KMS-11 (cell line): ENCODE data around the gene RAB11FIP4.

Experiments used
- H2AFZ ChIP-seq: fragments of 200-600 bp; sonication (generic); 2 replicates; pipeline ENCODE4 v1.6.1; 2016; ENCODE audit warnings: antibody characterized with exemption, mixed run types, low read depth
- H3K27ac ChIP-seq: fragments of 200-600 bp; sonication (generic); 2 replicates; pipeline ENCODE4 v1.6.1; 2016; ENCODE audit warnings: mild to moderate bottlenecking, mixed run types
- H3K27me3 ChIP-seq: fragments of 200-600 bp; sonication (generic); 2 replicates; pipeline ENCODE4 v1.6.1; 2017; ENCODE audit warnings: mild to moderate bottlenecking, low read depth, mixed run types, moderate library complexity; ENCODE audit not compliant: insufficient read depth
- H3K36me3 ChIP-seq: fragments of 200-600 bp; sonication (generic); 2 replicates; pipeline ENCODE4 v1.6.1; 2017; ENCODE audit warnings: mild to moderate bottlenecking, mixed run types; ENCODE audit not compliant: insufficient read depth
- H3K4me1 ChIP-seq: fragments of 200-600 bp; sonication (generic); 2 replicates; pipeline ENCODE4 v1.6.1; 2016; ENCODE audit warnings: mild to moderate bottlenecking, low read depth, mixed run types; ENCODE audit not compliant: poor library complexity, severe bottlenecking
- H3K4me2 ChIP-seq: fragments of 200-600 bp; sonication (generic); 2 replicates; pipeline ENCODE4 v1.7.0; 2016; ENCODE audit warnings: mild to moderate bottlenecking, mixed run types
- H3K4me3 ChIP-seq: fragments of 200-600 bp; sonication (generic); IDR thresholded peaks from 2 replicates; pipeline ENCODE4 v1.6.1; 2017; ENCODE audit warnings: low read depth, low read length, mixed read lengths; ENCODE audit not compliant: insufficient read depth
- H3K79me2 ChIP-seq: fragments of 200-600 bp; sonication (generic); 2 replicates; pipeline ENCODE4 v1.6.1; 2016; ENCODE audit warnings: low read depth, mixed run types; ENCODE audit not compliant: insufficient read depth
- H3K9ac ChIP-seq: fragments of 200-600 bp; sonication (generic); 2 replicates; pipeline ENCODE4 v1.6.1; 2016; ENCODE audit warnings: mild to moderate bottlenecking, mixed run types
- H4K20me1 ChIP-seq: fragments of 200-600 bp; sonication (generic); 2 replicates; pipeline ENCODE4 v1.6.1; 2016; ENCODE audit warnings: mild to moderate bottlenecking, mixed run types; ENCODE audit not compliant: insufficient read depth
- TF ChIP-seq, protein P1 (sequence below): fragments of 200-600 bp; sonication (generic); conservative IDR thresholded peaks from 2 replicates; pipeline ENCODE4 v1.6.1; 2017; ENCODE audit warnings: low read depth, mild to moderate bottlenecking, antibody characterized with exemption, low read length, moderate library complexity, mixed read lengths

Gene RAB11FIP4

DNA sequence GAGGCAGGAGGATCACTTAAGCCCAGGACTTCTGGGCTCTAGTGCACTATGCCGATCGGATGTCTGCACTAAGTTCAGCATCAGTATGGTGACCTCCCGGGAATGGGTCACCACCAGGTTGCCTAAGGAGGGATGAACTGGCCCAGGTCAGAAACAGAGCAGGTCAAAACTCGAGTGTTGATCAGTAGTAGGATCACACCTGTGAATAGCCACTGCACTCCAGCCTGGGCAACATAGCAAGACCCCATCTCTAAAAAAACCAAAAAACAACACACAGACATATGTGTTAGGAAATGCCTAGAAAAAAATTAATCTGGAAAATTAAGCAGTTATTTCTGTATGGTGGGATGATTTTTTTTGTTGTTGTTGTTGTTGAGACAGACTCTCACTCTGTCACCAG, 127.0 kb downstream of the RAB11FIP4 start:
- no peaks in the 10 kb centered on the region for H3K27me3 ChIP-seq
- H3K9ac ChIP-seq = no peak overlapping the region
- no peaks in the 10 kb centered on the region for H3K36me3 ChIP-seq
- no peak overlapping the region for H3K4me3 ChIP-seq
- H3K27ac ChIP-seq = no peak overlapping the region
- H4K20me1 ChIP-seq = no peaks in the 10 kb centered on the region
- no peak overlapping the region for H2AFZ ChIP-seq
- no peaks in the 10 kb centered on the region for H3K4me1 ChIP-seq
- TF ChIP-seq, protein P1, sequence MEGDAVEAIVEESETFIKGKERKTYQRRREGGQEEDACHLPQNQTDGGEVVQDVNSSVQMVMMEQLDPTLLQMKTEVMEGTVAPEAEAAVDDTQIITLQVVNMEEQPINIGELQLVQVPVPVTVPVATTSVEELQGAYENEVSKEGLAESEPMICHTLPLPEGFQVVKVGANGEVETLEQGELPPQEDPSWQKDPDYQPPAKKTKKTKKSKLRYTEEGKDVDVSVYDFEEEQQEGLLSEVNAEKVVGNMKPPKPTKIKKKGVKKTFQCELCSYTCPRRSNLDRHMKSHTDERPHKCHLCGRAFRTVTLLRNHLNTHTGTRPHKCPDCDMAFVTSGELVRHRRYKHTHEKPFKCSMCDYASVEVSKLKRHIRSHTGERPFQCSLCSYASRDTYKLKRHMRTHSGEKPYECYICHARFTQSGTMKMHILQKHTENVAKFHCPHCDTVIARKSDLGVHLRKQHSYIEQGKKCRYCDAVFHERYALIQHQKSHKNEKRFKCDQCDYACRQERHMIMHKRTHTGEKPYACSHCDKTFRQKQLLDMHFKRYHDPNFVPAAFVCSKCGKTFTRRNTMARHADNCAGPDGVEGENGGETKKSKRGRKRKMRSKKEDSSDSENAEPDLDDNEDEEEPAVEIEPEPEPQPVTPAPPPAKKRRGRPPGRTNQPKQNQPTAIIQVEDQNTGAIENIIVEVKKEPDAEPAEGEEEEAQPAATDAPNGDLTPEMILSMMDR = no peak
- H3K79me2 ChIP-seq = no peaks in the 10 kb centered on the region
- H3K4me2 ChIP-seq = no peak overlapping the region

DNA sequence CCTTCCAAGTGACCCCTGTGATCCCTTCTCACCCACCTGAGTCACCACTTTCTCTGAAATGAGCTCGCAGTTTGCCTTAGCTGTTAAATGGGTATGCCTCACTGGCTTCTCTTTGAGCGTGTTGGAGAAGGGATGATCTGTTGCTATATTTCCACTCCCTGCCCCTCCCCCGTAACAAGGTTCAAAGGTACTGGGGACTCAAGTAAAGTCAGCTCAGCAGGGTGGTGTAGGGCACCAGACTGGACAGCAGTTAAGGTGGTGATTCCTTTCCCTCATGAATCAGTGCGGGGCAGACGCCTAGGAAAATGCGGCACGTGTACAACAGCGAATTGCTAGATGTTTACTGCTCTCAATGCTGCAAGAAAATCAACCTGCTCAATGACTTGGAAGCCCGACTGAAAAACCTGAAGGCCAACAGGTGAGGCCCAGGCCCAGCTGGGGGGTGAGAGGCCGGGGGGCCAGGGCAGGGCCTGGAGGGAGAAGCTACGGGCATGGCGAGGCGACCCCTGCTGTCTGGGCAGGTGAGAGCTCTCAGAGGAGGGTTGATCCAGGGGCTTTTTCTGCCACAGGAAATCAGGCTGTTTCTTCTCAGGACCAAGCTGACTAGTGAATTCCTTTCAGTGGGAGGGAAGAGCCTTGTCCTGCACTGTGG, 130.3 kb downstream of the RAB11FIP4 start:
- Histone ChIP-seq H3K27ac (no peak overlapping the region), H3K4me1 (peaks cover 2% of the 10 kb centered on the region)

DNA sequence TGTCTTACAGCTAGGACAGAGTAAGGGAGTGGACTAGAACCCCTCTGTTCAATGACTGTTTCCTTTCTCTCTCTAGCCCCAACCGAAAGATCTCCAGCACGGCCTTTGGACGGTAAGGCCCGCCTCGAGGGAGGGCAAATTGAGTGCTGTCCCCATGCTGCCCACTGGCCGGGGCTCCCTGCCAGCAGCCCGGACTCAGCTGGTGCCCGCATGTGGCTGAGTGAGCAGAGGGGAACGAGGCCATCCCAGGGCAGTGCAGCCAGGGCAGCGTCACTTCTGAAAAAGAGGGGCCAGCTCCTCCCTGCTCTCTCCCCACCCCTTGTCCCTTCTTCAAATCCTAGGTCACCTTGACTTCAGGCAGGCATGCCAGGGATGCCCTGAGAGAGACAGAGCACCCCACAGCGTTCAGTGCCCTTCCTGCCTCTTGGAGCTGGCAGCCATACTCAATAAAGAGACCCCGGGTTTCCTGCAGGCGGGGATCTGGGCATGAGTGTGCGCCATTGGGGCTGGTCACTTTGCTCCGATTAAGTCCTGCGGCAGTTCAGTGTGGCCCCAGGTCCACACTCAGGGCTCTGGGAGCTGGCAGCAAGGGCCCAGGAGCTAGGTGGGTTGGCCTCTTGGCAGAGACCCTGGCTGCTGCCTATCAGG, 130.9 kb downstream of the RAB11FIP4 start:
- H3K4me2 ChIP-seq = no peak overlapping the region
- H3K4me3 ChIP-seq = no peak overlapping the region
- no peaks in the 10 kb centered on the region for H3K79me2 ChIP-seq
- H3K27me3 ChIP-seq = no peaks in the 10 kb centered on the region
- TF ChIP-seq, protein P1 = no peak
- H3K36me3 ChIP-seq = no peaks in the 10 kb centered on the region
- peaks cover 2% of the 10 kb centered on the region for H3K4me1 ChIP-seq
- no peak overlapping the region for H3K9ac ChIP-seq
- H3K27ac ChIP-seq = no peak overlapping the region
- H4K20me1 ChIP-seq = no peaks in the 10 kb centered on the region
- H2AFZ ChIP-seq = no peak overlapping the region

More for the DNA sequence above, 130.3 kb downstream of the RAB11FIP4 start:
- TF ChIP-seq, protein P1 = no peak
- Histone ChIP-seq H3K36me3 (no peaks in the 10 kb centered on the region), H2AFZ (no peak overlapping the region), H3K4me3 (no peak overlapping the region), H4K20me1 (no peaks in the 10 kb centered on the region), H3K27me3 (no peaks in the 10 kb centered on the region), H3K79me2 (no peaks in the 10 kb centered on the region), H3K4me2 (no peak overlapping the region), H3K9ac (no peak overlapping the region)

DNA sequence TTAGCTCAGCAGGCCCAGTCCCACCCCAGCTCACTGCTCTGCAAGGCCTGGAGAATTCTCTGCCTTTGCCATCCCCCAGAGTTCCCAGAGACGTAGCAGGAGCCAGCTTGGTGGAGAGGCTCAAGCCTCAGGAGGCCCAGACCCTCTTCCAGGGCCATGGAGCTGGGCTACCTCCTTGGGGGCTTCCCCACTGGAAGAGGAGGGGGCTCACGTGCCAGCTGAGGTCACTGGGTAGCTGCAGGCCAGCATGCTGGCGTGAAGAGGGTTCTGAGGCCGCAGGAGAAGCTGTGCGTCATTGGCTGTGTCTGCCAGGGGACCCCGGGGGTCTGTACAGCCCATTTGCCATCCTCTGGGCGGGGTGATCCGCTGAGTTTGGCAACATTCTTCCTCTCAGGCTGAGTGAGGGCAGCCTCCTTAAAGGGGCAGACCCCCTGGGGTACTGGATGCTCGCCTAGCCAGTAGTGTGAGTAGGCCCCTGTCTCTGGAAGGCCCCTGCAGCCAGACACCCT, 131.6 kb downstream of the RAB11FIP4 start:
- TF ChIP-seq, protein P1 = no peak

More for the DNA sequence above, 131.6 kb downstream of the RAB11FIP4 start:
- H2AFZ ChIP-seq = no peak overlapping the region
- no peaks in the 10 kb centered on the region for H3K27me3 ChIP-seq
- no peak overlapping the region for H3K27ac ChIP-seq
- H3K4me3 ChIP-seq = no peak overlapping the region
- no peaks in the 10 kb centered on the region for H3K36me3 ChIP-seq
- no peaks in the 10 kb centered on the region for H3K79me2 ChIP-seq
- H3K4me2 ChIP-seq = no peak overlapping the region
- H4K20me1 ChIP-seq = no peaks in the 10 kb centered on the region
- H3K9ac ChIP-seq = no peak overlapping the region
- peaks cover 2% of the 10 kb centered on the region for H3K4me1 ChIP-seq
